Bone marrow (tissue), 2 donors: ENCODE results near the gene THAP2.

Experiments
- DNase-seq, 2 donors: peaks; one replicate each; lab custom pipeline; 2025; lab: John Stamatoyannopoulos, UW

The THAP2 gene

DNA sequence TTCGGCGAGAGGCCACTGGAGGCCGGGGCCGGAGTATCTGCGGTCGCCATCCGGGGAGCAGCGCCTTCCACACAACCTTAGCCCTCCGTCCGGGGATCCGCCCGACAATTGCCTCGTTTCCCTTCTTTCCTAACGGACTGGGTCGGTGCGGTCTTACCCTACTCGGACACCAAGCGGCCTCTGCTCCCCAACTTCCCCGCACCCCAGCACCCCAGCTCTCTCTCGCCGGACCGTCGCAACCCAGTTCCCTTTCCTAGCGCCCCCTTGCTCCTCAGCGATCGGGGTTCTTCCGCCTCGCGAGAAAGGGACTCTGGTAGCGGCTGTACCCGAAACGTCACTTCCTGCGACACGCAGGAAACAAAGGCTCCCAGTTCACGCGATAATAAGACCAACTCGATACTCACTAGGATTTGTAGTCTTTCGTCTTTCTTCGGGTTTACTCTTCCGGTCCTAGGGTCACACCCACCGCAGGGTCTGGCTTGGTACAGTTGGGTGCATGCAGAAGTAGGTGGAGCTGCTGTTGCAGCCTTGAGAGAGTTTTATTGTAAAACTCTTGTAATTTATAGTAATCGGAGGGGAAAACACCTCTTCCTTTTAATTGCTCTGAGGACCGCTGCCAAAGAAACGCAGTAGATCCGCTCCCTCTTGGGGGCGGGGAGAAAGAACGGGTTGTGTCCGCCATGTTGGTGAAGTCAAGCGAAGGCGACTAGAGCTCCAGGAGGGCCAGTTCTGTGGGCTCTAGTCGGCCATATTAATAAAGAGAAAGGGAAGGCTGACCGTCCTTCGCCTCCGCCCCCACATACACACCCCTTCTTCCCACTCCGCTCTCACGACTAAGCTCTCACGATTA, at the start of gene THAP2, which contains the start of gene ZFC3H1:
THAP2 (plus strand) TSS at position 741 of the 850 bp plus-strand sequence. CDS start 209 bp downstream, outside the sequence.
ZFC3H1 (minus strand) TSS at position 288 of the 850 bp plus-strand sequence; CDS start at position 50, 238 bp downstream.
- DNase-seq = peak; percentile 87 to 100

DNA sequence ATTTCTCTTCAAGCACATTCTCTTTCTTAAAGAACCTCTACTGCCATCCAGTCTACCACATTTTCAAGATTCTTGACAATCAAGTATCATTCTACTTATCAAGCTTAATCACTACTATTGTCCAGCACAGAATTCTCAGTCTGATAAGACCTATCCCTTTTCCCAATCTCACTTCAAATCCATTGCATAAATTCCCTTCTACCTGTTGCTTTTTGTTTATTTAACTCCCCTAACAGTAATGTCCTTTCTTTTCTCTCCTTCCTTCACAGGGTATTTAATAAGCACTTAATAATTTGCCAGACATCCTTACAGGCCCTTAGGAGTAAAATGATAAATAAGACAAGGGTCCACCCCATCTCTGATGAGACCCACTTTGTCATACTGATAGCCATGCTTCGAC, 42.2 kb upstream of the THAP2 start:
- DNase-seq = no peak

DNA sequence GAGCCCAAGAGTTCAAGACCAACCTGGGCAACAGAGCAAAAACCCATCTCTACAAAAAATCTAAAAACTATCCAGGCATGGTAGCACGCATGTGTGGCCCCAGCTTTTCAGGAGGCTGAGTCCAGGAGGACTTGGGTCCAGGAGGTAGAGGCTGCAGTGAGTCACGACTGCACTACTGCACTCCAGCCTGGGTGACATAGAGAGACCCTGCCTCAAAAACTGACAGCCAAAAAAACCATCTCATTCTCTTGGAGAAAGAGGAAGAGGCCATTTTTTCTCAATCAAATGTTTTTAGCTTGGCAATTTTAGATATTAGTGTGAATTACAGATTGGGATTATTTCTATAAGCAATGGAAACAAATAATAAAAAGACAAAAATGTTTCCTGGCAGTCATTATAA, 38.6 kb upstream of the THAP2 start:
- no peak for DNase-seq

DNA sequence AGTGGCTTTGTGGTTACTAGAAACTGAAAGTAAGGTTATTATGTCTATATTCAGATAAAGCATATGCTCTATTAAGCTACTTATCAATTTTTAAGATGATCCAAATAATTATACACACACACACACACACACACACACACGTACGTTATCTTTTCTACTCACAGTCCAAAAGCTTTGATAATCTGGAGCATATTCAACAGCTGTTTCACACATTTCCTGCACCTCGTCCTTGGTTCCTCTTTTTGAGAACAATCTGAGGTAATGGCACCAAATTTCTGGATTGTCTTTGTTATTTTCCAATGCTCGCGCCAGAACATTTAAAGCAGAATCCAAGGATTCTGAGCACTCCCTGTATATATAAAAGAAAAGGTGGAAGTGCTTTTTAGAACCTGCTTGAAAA, 38.0 kb upstream of the THAP2 start:
- DNase-seq = peak in 1 of 2 donors; percentile 81

DNA sequence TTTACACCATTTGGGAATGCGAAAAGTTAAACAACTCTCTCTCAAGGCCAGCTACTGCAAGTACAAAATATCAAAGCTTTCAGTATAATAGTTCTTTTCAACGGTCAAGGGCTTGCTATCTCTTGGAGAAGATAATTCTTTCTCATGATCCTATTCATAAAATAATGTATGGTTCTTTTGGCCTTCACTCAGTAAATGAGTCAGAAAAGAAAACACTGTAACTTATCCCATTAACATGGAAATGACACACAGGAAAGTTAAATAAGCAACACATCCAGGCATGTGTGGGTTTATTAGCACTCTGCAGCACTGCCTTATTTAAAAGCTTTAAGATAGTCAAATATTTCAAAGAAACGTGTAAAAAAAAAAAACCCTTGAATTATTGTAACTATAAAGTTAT, 37.3 kb upstream of the THAP2 start:
- no peak for DNase-seq

DNA sequence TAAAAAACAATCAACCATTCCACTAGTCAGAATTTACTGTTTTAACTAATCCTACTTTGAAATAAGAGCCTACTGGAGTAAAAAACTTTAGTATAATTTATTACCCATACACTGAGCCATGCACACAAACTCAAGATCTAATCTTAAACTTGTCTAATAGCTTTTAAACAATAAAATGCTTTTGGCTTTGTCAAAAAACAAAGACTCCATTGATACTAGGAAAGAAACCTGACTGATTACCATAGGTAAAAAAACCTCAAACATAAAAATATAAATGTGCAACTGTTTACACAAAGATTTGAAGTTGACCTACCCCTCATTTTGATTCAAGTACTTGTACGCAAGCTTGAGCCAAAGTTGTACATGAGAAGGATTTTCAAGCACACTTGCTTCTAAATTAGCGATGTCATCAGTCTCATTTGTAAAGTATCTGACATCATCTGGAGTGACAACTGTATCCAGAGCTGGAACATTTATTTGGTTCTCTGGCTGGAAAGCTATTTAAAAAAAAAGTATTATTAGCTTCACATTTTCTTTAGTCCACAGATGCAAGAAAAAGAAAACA, 36.6 kb upstream of the THAP2 start:
- no peak for DNase-seq

DNA sequence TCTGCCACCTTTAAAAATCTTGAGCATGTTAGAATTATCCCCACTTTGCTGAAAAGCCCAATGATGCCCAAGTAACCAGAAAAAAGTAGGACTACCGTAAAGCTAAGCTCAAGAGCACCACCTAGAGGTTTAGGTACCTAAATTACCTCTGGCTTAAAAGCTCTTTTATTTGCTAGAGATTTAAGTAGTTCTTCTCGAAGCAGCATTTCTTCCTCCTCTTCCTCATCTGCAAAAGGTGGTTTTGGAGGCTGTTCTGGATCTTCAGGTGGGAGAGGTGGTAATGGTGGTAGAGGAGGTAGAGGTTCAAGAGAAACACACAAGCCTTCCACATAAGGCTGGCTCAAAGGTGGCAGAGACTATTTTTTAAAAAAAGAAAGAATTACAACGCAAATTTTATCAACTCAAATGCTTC, 27.4 kb upstream of the THAP2 start:
- peak in 1 of 2 donors; percentile 46 for DNase-seq

DNA sequence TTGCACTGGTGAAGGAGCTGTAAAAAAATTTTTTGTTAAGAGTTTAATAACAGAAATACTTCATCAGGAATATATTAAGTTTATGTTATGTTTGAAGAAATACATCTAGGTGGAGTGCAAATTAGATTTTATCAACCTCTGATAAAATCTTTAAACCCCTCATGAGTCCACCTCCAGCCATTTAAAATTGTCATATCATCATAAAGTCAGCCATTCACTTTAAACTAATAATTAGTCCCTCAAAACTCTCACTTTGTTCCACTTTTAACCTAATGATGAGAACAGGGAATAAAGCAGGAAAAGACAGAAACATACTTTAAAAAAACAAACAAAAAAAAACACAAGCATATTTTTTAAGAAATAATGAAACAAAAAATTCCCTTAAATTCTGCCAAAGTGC, 25.6 kb upstream of the THAP2 start:
- DNase-seq = no peak

DNA sequence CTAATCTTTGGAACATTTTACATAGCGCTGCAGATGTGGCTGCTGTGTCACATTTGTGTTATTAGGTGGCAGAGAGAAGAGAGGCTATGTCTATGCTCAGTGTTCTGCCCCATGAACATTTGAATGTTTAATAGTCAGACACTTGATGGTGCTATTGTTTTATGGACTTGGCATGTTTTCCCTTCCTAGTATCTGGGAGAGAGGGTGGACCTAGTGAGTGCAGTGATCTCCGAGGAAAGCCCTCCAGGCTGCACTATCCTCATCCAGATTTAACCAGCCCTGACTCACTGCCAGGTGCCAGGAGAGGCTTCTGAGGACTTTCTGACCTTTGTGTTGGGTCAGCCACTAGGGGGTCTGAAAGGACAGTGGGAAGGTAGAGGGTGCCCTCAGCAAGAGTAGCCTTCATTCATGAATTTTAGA, 24.8 kb upstream of the THAP2 start:
- no peak for DNase-seq

DNA sequence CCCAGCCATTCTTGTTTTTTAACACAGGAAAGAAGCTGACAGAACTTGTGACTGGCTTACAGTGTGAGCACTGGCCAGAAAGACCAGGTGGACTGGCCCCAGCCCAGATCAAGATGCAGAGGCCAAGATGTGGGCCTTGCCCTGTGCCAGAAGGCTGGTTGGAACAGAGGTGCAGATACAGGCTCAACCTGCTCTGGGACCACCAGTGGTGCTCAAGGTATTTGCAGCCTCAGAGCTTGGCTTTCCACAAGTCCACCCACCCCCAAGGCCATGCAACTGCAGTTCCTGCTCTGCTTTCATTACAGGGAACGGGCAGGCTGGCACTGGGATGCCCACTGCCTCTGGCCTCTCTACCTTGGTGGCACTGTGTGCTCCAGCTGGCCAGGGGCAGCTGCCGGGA, 23.8 kb upstream of the THAP2 start:
- no peak for DNase-seq

DNA sequence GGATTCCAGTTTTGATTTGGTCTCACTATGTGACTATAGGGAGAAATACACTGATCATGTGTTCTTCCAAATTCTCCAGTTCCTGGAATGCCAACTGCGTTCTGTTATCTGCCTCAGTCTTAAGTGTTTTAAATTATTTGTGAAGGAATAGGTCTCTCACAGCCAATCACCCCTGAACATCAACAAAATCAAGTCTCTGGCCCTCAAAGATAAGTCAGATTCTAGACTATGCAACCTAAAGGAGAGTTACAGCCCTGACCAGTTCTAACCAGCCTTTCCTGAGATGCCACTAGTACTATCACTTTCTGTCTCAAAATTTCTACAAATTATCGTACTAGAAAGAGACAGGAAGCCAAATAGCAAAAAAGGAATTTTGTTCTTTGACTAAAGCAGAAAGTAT, 22.7 kb upstream of the THAP2 start:
- DNase-seq = no peak

DNA sequence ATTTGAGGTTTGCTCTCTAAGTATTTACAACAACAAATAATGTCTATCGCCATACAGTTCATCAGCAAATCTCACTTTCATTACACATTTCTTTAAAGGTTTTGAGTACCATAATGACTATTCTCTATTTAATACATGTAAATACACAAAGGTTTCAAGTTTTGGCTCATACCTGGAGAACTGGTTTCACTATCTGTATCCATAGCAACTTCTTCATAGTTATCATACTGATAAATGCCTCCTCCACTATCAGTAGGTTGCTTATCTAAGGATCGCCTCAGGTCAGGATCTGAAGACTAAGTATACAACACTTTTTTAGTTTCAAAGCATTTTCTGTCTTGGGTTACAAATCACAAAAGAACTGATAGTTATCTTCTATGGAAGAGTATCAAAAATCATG, 21.8 kb upstream of the THAP2 start:
- DNase-seq = no peak

DNA sequence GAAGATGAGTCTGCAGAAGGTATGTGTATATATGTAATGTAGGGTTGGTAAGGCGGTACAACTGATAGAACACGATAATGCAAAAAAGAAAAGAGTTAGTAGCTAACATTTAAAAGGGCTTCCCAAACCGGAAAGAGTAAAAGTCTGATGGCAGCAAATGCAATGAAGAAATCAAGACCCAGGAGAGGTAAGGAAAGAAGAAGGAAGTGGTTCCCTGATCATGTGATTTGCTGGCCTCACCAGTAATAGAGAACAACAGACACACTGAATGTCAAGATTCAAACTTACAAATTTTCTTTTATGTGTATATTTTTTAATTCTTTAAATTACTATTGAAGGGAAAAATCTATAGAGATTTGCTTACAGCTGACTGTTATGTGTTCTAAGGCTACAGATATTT, 18.8 kb upstream of the THAP2 start:
- peak in 1 of 2 donors; percentile 51 for DNase-seq

DNA sequence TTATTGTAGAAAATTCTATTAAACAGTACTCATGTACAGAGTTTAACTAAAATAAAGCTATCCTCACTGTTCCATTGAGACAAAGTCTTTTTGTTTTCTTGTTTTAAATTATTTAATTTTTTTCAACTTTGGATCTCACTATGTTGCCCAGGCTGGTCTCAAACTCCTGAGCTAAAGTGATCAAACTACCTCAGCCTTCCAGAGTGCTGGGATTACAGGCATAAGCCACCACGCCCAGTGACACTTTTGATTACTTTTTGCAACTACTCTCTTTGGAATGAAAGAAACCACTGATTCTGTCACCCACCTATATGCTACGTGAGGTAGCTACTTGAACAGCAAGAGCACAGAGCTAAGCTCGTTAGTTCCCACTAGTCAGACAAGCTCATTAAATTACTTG, 17.6 kb upstream of the THAP2 start:
- DNase-seq = no peak

DNA sequence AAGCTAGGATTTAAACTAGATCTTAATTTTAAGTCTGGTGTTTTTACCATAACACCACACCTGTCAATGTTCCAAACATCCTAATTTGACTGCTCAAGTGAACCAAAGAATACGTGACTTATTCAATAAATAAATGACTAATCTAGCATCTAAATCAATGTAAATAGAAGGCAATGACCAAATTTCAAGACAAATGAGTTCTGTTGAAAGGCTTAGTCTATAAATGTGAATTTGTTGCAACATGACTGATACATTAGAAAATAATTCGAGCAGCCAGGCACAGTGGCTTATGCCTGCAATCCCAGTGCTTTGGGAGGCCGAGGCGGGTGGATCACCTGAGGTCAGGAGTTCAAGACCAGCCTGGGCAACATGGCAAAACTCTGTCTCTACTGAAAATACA, 15.6 kb upstream of the THAP2 start:
- no peak for DNase-seq

DNA sequence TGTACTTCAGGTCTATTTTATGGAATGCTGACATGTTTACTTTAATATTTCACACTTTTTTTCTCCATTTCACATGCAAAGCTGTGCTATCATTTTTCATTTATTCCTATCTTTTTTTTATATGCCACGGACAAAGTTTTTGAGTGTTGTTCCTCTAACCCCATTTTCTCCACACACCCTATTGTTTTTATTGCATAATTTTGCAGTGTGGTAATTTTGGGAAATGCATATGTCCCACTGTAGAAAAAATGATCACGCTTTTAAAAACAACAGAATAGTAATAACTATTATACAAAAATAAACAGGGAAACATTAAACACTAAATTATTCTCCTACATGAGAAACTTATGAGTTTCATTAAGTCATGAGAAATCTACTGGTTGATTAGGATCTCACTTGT, 14.7 kb upstream of the THAP2 start:
- DNase-seq = no peak

DNA sequence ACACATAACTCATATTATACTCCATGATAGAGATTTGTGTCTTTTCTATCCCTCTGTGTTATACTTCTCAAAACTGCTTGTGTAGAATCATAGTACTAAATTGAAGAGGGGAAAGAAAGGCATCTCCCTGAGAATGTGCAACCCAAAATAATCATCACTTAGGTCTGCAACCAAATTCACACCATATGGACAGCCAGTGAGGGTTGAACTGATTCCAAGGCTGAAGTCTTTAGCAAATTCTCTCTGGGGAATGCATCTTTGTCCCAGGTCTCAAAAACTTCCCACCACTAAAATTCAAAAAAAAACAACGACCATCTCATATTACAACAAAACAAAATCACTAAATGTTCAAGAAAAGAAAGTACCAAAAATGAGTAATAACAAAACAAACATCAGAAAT, 11.4 kb upstream of the THAP2 start:
- DNase-seq = no peak

DNA sequence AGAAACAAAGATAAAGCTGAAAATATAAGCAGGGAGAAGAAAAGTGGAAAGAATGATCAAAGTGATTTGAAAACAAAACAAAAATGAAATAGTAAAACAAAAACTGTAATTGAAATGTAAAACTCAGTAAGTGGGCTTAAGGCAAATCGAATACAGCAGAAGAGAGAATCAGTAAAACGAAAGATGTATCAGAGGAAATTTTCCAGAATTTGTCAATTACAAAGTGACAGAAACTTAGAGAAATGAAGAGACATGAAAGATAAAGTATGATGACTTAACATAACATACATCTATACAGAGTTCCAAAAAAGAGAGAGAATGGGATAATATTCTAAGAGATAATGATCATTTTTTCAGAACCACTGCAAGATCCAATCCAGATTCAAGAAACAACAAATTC, 11.0 kb upstream of the THAP2 start:
- no peak for DNase-seq

DNA sequence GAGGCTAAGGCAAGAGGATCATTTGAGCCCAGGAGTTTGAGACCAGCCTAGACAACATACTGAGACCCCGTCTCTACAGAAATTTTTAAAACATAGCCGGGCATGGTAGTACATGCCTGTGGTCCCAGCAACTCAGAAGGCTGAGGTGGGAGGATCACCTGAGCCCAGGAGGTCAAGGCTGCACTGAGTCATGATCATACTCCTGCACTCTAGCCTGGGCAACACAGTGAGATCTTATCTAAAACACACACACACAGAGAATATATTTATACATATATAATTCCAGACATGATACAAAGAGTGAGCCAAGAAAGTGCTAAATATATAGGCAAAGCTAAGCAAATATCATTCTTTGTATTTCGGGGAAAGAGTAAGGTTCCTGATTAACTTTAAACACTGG, 9.9 kb upstream of the THAP2 start:
- DNase-seq = no peak

DNA sequence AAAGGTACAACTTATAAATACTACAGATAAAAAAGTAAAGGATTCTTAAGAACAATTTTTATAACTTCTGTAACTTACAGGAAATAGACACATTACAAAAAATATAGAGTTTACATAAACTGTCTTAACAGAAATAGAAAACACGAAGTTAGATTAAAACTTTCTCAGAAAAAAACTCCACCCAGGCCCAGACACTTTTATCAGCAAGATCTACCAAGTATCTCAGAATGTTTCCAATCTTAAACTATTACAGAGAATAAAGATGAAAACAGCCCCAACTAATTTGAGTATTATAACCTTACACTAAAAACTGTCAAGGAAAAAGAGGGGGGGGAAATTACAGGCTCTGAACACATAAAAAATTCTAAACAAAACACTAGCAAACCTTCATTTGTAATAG, 8.6 kb upstream of the THAP2 start:
- no peak for DNase-seq

DNA sequence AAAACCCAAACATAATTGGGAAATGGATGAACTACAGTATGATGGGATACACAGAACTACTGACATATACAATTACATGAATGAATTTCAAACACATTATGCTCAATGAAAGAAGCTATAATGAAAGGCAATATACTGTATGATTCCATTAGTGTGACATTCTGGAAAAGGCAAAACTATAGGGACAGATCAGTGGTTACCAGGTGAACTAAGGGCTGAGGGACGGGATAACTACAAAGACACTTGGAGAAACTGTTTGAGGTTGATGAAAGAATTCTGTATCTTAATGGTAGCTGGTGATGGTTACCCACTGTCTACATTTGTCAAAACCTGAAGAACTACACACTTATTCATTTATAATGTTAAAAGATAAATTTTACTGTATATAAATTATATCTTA, 8.2 kb upstream of the THAP2 start:
- no peak for DNase-seq

DNA sequence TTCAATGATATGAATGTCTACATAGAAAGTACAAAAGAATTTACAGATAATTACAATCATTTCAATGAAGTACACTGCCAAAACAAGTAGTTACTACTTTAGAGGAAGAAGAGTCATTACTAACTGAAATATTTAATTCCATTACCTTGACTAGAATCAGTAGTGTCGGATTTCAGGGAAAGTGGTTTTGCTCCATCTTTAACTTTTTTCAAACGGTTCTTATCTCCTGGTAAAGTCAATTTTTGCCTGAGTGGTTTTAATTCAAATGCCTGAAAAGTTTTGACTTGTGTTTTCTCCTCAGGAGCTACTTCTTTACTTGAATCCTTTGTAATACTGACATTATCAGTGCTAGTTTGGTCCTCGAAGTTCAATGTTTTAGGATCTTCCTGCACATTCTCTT, 7.4 kb upstream of the THAP2 start:
- no peak for DNase-seq

DNA sequence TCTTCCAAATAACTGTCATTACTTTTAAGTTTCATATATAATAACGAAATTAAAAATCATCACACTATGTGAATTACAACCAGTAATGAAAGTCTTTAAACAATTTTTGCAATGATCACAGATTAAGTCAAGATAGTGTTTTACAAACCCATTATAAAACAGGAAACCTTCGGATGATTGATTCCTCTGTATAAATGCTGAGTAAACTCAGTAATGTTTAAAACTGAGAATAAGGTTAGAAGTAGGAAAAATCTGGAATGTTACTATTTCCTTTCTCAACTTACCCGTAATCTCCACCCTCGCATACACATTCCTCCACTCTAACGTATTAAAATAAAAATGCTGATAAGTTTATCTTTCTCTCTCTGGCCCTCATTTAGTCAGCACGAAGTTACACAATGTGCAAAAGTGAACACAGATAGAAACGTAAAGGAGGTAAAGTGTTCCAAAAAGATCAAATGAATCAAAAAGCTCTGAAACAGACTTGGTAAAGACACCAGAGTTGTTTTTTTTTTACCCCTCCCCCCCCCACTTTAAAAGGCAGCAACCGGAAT, 2.0 kb upstream of the THAP2 start:
- DNase-seq = no peak
